Fibroblast of villous mesenchyme (primary cell): ENCODE results near the gene IQGAP2. TPM values are rescaled to one million over a fixed set of nuclear protein-coding genes. Genes with fewer than 3 reads are reported as not detected.

Source experiments
- DNase-seq: peaks from one replicate; pipeline ENCODE4 v3.0.0-alpha.2; 2010; ENCODE audit warnings: low read depth
- H3K4me3 ChIP-seq: 2 replicates; pipeline ENCODE4 v1.5.1; 2011; ENCODE audit warnings: low read depth, mild to moderate bottlenecking, low read length
- total RNA-seq: library from RNA; depleted of rRNA; stranded (reverse); fragments of >200 nt; gene quantifications from 2 replicates; pipeline ENCODE4 v1.2.3, GENCODE V29; 2012
- TF ChIP-seq, protein P1 (sequence below): IDR thresholded peaks from 2 replicates; pipeline ENCODE4 v1.5.1; 2012; ENCODE audit warnings: low read depth, mild to moderate bottlenecking, low read length; ENCODE audit not compliant: insufficient read depth

Gene IQGAP2
- total RNA-seq, 1 donor, result 2.6 TPM

DNA sequence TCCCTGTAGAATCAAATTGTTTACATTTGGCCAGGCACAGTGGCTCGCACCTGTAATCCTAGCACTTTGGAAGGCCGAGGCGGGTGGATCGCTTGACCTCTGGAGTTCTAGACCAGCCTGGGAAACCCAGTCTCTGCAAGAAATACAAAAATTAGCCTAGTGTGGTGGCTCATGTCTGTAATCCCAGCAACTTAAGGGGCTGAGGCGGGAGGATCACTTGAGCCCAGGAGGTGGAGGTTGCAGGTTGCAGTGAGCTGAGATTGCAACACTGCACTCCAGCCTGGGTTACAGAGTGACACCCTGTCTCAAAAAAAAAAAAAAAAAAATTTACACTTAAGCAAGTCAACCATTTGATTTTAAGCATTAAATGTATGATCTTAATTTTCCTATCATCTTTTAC is 17.5 kb upstream of the IQGAP2 start:
- TF ChIP-seq, protein P1, sequence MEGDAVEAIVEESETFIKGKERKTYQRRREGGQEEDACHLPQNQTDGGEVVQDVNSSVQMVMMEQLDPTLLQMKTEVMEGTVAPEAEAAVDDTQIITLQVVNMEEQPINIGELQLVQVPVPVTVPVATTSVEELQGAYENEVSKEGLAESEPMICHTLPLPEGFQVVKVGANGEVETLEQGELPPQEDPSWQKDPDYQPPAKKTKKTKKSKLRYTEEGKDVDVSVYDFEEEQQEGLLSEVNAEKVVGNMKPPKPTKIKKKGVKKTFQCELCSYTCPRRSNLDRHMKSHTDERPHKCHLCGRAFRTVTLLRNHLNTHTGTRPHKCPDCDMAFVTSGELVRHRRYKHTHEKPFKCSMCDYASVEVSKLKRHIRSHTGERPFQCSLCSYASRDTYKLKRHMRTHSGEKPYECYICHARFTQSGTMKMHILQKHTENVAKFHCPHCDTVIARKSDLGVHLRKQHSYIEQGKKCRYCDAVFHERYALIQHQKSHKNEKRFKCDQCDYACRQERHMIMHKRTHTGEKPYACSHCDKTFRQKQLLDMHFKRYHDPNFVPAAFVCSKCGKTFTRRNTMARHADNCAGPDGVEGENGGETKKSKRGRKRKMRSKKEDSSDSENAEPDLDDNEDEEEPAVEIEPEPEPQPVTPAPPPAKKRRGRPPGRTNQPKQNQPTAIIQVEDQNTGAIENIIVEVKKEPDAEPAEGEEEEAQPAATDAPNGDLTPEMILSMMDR, result no peak
- no peak for DNase-seq
- H3K4me3 ChIP-seq, result no peak overlapping the region

GRCh38 chr5:76386360-76386759 is 16.7 kb upstream of the IQGAP2 start:
- TF ChIP-seq, protein P1, result no peak
- DNase-seq, result no peak
- no peak overlapping the region for H3K4me3 ChIP-seq

DNA sequence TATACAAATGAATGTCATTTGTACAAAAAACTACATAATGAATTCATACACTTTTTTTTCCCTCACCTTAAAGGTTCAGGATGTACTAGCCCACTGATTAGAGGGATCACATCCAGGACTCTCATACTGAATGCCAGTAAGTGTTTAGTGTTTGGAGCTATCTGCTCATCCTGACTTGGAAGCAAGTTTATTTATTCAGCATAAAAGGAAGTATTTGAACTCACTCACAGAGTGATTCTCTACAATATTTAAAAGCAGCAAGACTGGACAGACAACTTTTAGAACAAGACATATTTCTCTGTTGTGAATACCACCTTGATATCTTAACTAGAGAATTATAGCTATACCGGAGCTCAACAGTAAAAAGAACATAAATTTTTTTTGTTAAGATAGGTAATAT is 14.8 kb upstream of the IQGAP2 start:
- no peak overlapping the region for H3K4me3 ChIP-seq
- TF ChIP-seq, protein P1, result no peak
- no peak for DNase-seq

- no peak for DNase-seq
- TF ChIP-seq, protein P1, result no peak
- no peak overlapping the region for H3K4me3 ChIP-seq
Observed at GRCh38 chr5:76388791-76389512, 14.1 kb upstream of the IQGAP2 start.

- no peak for DNase-seq
- TF ChIP-seq, protein P1, result no peak
- H3K4me3 ChIP-seq, result no peak overlapping the region
Observed at GRCh38 chr5:76389513-76390154, 13.5 kb upstream of the IQGAP2 start.

DNA sequence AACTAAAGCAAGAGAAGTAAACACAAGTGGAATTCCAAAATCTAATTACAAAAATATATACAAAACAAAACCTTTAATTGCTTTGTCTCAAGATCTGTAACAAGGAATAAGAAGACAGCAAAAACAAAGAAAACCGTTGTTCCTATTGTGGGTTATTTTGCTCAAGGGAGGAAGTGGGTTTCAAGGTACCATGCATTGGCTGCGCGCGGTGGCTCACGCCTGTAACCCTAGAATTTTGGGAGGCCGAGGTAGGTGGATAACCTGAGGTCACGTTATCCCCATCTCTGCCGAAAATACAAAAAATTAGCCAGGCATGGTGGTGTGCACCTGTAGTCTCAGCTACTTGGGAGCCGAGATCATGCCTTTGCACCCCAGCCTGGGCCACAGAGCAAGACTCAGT is 12.1 kb upstream of the IQGAP2 start:
- DNase-seq, result no peak
- TF ChIP-seq, protein P1, result no peak
- H3K4me3 ChIP-seq, result no peak overlapping the region
